Neural progenitor cell (in vitro differentiated cells): ENCODE measurements around the gene ZNF202. TPM values are rescaled to one million over a fixed set of nuclear protein-coding genes. Genes with fewer than 3 reads are reported as not detected.

ENCODE experiments used
- DNase-seq: peaks from one replicate; pipeline ENCODE4 v3.0.0-alpha.2; 2016; ENCODE audit warnings: low spot score
- H2AFZ ChIP-seq: fragments of 200-600 bp; sonication (generic); replicated peaks from 2 replicates; pipeline ENCODE4 v1.6.1; 2016; ENCODE audit warnings: antibody characterized with exemption
- H3F3A ChIP-seq: fragments of 200-600 bp; sonication (generic); 2 replicates; pipeline ENCODE4 v1.6.1; 2016; ENCODE audit warnings: antibody characterized with exemption, low read depth
- H3K27ac ChIP-seq: fragments of 200-600 bp; sonication (generic); 2 replicates; pipeline ENCODE4 v1.5.1; 2016; ENCODE audit warnings: mild to moderate bottlenecking
- H3K27me3 ChIP-seq: fragments of 200-600 bp; sonication (generic); 2 replicates; pipeline ENCODE4 v1.6.1; 2016; ENCODE audit warnings: mild to moderate bottlenecking, moderate library complexity
- H3K36me3 ChIP-seq: fragments of 200-600 bp; sonication (generic); 2 replicates; pipeline ENCODE4 v1.5.1; 2016
- H3K4me1 ChIP-seq: fragments of 200-600 bp; sonication (generic); 2 replicates; pipeline ENCODE4 v1.6.1; 2016; ENCODE audit warnings: mixed run types
- H3K4me2 ChIP-seq: fragments of 200-600 bp; sonication (generic); 2 replicates; pipeline ENCODE4 v1.6.1; 2016
- H3K4me3 ChIP-seq: fragments of 200-600 bp; sonication (generic); 2 replicates; pipeline ENCODE4 v1.5.1; 2016
- H3K79me2 ChIP-seq: fragments of 200-600 bp; sonication (generic); 2 replicates; pipeline ENCODE4 v1.6.1; 2016; ENCODE audit warnings: low read depth
- H3K9ac ChIP-seq: fragments of 200-600 bp; sonication (generic); 2 replicates; pipeline ENCODE4 v1.6.1; 2016
- H3K9me3 ChIP-seq: fragments of 200-600 bp; sonication (generic); 2 replicates; pipeline ENCODE4 v1.5.1; 2016; ENCODE audit warnings: low read depth
- H4K20me1 ChIP-seq: fragments of 200-600 bp; sonication (generic); 2 replicates; pipeline ENCODE4 v1.6.1; 2016; ENCODE audit warnings: low read depth
- H3K27ac Mint-ChIP-seq: 3 replicates; pipeline ENCODE4 v1.8.0; 2021; ENCODE audit warnings: mixed read lengths
- H3K27me3 Mint-ChIP-seq: 2 replicates; pipeline ENCODE4 v1.8.0; 2022; ENCODE audit warnings: low read depth, mild to moderate bottlenecking, inconsistent platforms, moderate library complexity, mixed read lengths; ENCODE audit not compliant: insufficient read depth
- H3K36me3 Mint-ChIP-seq: 3 replicates; pipeline ENCODE4 v1.8.0; 2021; ENCODE audit warnings: mixed read lengths
- H3K4me1 Mint-ChIP-seq: 3 replicates; pipeline ENCODE4 v1.8.0; 2021; ENCODE audit warnings: mixed read lengths
- H3K4me3 Mint-ChIP-seq: 3 replicates; pipeline ENCODE4 v1.8.0; 2021; ENCODE audit warnings: mild to moderate bottlenecking, moderate library complexity, mixed read lengths
- H3K9me3 Mint-ChIP-seq: 3 replicates; pipeline ENCODE4 v1.8.0; 2020; ENCODE audit warnings: mixed read lengths
- EZH2 ChIP-seq: fragments of 200-600 bp; sonication (generic); IDR thresholded peaks from 2 replicates; pipeline ENCODE4 v1.6.1; 2017; ENCODE audit warnings: antibody characterized with exemption, mild to moderate bottlenecking, moderate library complexity
- EZH2phosphoT487 ChIP-seq: fragments of 200-600 bp; sonication (generic); IDR thresholded peaks from 2 replicates; pipeline ENCODE4 v1.6.1; 2017; ENCODE audit warnings: antibody characterized with exemption
- total RNA-seq: library from RNA; depleted of rRNA; stranded (reverse); fragments of >200 nt; gene quantifications from 2 replicates; pipeline ENCODE4 v1.2.3, GENCODE V29; 2015; ENCODE audit warnings: low replicate concordance
- TF ChIP-seq, protein P1 (sequence below): fragments of 200-600 bp; sonication (generic); IDR thresholded peaks from 2 replicates; pipeline ENCODE4 v1.5.1; 2017; ENCODE audit warnings: antibody characterized with exemption, mild to moderate bottlenecking

Gene ZNF202
- total RNA-seq, 1 donor from 2014 or later = 16.4 TPM

DNA sequence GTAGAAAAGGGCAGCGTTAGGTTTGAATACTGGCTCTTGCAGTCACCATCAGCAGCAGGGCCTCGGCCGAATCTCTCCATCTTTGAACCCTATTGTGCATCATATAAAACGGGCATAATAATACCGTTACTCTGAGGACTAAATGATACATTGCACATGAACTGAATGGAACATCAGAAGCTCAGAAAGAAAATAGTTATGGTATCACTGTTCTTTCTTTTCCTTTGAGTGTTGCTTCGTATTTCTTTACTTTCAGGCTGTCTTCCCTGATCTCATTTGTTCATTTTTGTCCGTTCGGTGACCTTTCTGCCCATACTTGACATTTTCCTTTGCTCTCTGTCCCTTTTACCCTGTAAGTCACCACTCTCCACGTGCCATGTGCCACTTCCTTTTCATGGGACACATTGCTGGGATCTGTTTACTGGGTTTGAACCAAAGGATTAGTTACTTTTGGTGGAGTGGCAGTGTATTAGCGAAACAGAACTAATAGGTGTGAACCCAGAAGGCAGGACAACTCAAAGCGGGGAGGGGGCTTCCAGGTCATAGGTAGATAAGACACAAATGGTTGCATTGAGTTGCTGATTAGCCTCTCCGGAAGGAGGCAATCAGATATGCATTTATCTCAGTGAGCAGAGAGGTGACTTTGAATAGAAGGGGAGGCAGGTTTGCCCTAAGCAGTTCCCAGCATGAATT, 717 bp upstream of the ZNF202 start:
- Histone ChIP-seq H4K20me1 (peaks cover 10% of the 10 kb centered on the region), H3K9ac (peak overlapping the region; percentile 16), H3K9me3 (no peaks in the 10 kb centered on the region), H3K79me2 (peaks cover 42% of the 10 kb centered on the region), H3K4me2 (peak overlapping the region; percentile 90), H3K27ac (no peak overlapping the region), H2AFZ (peak overlapping the region; percentile 97), H3K27me3 (no peaks in the 10 kb centered on the region), H3K36me3 (peaks cover 14% of the 10 kb centered on the region), H3F3A (peaks cover 18% of the 10 kb centered on the region), H3K4me3 (peak overlapping the region; percentile 97), H3K4me1 (peaks cover 24% of the 10 kb centered on the region)
- Mint-ChIP-seq H3K36me3 (peaks cover 19% of the 10 kb centered on the region), H3K4me1 (peaks cover 18% of the 10 kb centered on the region), H3K9me3 (peaks cover 8% of the 10 kb centered on the region), H3K4me3 (peak overlapping the region; percentile 90), H3K27me3 (peaks cover 8% of the 10 kb centered on the region), H3K27ac (peak overlapping the region; percentile 94)
- TF ChIP-seq EZH2 (no peak), EZH2phosphoT487 (no peak)
- TF ChIP-seq, protein P1, sequence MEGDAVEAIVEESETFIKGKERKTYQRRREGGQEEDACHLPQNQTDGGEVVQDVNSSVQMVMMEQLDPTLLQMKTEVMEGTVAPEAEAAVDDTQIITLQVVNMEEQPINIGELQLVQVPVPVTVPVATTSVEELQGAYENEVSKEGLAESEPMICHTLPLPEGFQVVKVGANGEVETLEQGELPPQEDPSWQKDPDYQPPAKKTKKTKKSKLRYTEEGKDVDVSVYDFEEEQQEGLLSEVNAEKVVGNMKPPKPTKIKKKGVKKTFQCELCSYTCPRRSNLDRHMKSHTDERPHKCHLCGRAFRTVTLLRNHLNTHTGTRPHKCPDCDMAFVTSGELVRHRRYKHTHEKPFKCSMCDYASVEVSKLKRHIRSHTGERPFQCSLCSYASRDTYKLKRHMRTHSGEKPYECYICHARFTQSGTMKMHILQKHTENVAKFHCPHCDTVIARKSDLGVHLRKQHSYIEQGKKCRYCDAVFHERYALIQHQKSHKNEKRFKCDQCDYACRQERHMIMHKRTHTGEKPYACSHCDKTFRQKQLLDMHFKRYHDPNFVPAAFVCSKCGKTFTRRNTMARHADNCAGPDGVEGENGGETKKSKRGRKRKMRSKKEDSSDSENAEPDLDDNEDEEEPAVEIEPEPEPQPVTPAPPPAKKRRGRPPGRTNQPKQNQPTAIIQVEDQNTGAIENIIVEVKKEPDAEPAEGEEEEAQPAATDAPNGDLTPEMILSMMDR = no peak
- peak; percentile 11 for DNase-seq

DNA sequence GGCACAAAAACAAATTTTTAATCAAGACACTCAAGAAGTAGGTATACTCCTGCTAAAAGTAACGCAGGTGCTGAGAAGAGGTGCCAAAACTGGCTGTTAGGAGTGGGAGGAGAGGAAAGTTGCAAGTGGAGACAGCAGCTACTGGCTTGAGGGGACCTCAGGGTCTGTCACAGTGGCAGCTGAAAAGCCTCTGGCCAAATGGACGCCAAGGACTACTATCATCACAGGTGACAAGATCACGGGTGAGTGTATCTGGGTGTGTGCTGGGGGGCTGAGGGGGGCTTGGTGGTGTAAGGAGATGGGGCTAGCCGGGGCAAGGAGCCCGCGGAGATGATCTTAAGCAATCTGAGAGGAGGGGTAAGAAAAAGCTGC, 687 bp downstream of the ZNF202 start:
- Mint-ChIP-seq H3K4me1 (peaks cover 18% of the 10 kb centered on the region), H3K4me3 (peak overlapping the region; percentile 90), H3K27ac (peak overlapping the region; percentile 92), H3K9me3 (peaks cover 8% of the 10 kb centered on the region), H3K36me3 (peaks cover 28% of the 10 kb centered on the region), H3K27me3 (peaks cover 6% of the 10 kb centered on the region)
- H2AFZ ChIP-seq = peak overlapping the region; percentile 97
- H3K27me3 ChIP-seq = no peaks in the 10 kb centered on the region
- DNase-seq = no peak
- peak overlapping the region; percentile 92 for H3K9ac ChIP-seq
- TF ChIP-seq EZH2phosphoT487 = no peak
- no peak for TF ChIP-seq EZH2
- TF ChIP-seq, protein P1 = no peak
- H3K4me1 ChIP-seq = peaks cover 19% of the 10 kb centered on the region
- peaks cover 10% of the 10 kb centered on the region for H3F3A ChIP-seq
- H3K4me2 ChIP-seq = peak overlapping the region; percentile 90
- H3K36me3 ChIP-seq = peaks cover 21% of the 10 kb centered on the region
- peaks cover 10% of the 10 kb centered on the region for H4K20me1 ChIP-seq
- peak overlapping the region; percentile 97 for H3K4me3 ChIP-seq
- H3K79me2 ChIP-seq = peaks cover 56% of the 10 kb centered on the region
- no peak overlapping the region for H3K27ac ChIP-seq
- H3K9me3 ChIP-seq = no peaks in the 10 kb centered on the region

DNA sequence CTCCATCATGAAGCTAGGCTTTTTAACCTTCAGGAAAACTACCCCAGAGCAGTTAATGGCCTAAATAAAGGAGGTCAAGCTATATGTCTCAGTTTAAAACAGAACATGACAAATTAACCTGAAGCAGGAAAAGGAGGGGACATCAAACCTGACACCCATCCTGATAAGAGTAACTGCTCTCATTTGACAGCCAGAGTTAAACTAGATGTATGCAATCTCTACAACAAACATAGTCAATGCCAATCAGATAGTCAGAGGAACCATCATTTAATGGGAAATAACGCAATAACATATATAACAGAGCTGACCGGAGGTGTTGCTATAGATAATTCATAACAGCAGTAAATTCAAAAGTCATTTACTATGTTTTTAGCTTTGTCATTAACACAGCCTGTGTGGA, 3.1 kb downstream of the ZNF202 start:
- TF ChIP-seq, protein P1 = no peak
- no peak for TF ChIP-seq EZH2phosphoT487
- TF ChIP-seq EZH2 = no peak
- H3K9me3 ChIP-seq = no peaks in the 10 kb centered on the region
- no peak overlapping the region for H3K9ac ChIP-seq
- Mint-ChIP-seq H3K36me3 (peaks cover 40% of the 10 kb centered on the region), H3K9me3 (peaks cover 8% of the 10 kb centered on the region), H3K27ac (no peak overlapping the region), H3K4me1 (peaks cover 18% of the 10 kb centered on the region), H3K4me3 (no peak overlapping the region), H3K27me3 (peaks cover 6% of the 10 kb centered on the region)
- peaks cover 80% of the 10 kb centered on the region for H3K79me2 ChIP-seq
- peaks cover 21% of the 10 kb centered on the region for H3K36me3 ChIP-seq
- H4K20me1 ChIP-seq = peaks cover 21% of the 10 kb centered on the region
- H3K4me2 ChIP-seq = no peak overlapping the region
- peaks cover 16% of the 10 kb centered on the region for H3K4me1 ChIP-seq
- H3K27ac ChIP-seq = no peak overlapping the region
- no peaks in the 10 kb centered on the region for H3K27me3 ChIP-seq
- DNase-seq = no peak
- H2AFZ ChIP-seq = no peak overlapping the region
- H3K4me3 ChIP-seq = no peak overlapping the region
- H3F3A ChIP-seq = peaks cover 10% of the 10 kb centered on the region
